Karpas-422 (cell line): ENCODE data around the gene RCOR1. TPM values are rescaled to one million over a fixed set of nuclear protein-coding genes. Genes with fewer than 3 reads are reported as not detected.

Experiments
- DNase-seq: peaks from one replicate; pipeline ENCODE4 v3.0.0-alpha.2; 2015
- H2AFZ ChIP-seq: fragments of 200-600 bp; sonication (generic); 2 replicates; pipeline ENCODE4 v1.6.1; 2014; ENCODE audit warnings: antibody characterized with exemption, low read length, mixed read lengths
- H3K27ac ChIP-seq: fragments of 200-600 bp; sonication (generic); 2 replicates; pipeline ENCODE4 v1.5.1; 2014; ENCODE audit warnings: mild to moderate bottlenecking, low read length, moderate library complexity
- H3K27me3 ChIP-seq: fragments of 200-600 bp; sonication (generic); 2 replicates; pipeline ENCODE4 v1.6.1; 2014; ENCODE audit warnings: low read length, mixed read lengths
- H3K36me3 ChIP-seq: fragments of 200-600 bp; sonication (generic); 2 replicates; pipeline ENCODE4 v1.6.1; 2014; ENCODE audit warnings: low read length, mixed read lengths; ENCODE audit not compliant: insufficient read depth
- H3K4me1 ChIP-seq: fragments of 200-600 bp; sonication (generic); 2 replicates; pipeline ENCODE4 v1.6.1; 2014; ENCODE audit warnings: mild to moderate bottlenecking, low read length, mixed read lengths
- H3K4me2 ChIP-seq: fragments of 200-600 bp; sonication (generic); 2 replicates; pipeline ENCODE4 v1.6.1; 2014; ENCODE audit warnings: low read length, low read depth, mild to moderate bottlenecking; ENCODE audit not compliant: poor library complexity, severe bottlenecking
- H3K4me3 ChIP-seq: fragments of 200-600 bp; sonication (generic); 2 replicates; pipeline ENCODE4 v1.5.1; 2014; ENCODE audit warnings: mild to moderate bottlenecking, antibody characterized with exemption, low read length, mixed read lengths
- H3K79me2 ChIP-seq: fragments of 200-600 bp; sonication (generic); 2 replicates; pipeline ENCODE4 v1.6.1; 2014; ENCODE audit warnings: mild to moderate bottlenecking, low read length, mixed read lengths
- H3K9ac ChIP-seq: fragments of 200-600 bp; sonication (generic); 2 replicates; pipeline ENCODE4 v1.6.0; 2014; ENCODE audit warnings: low read length
- H3K9me2 ChIP-seq: fragments of 200-600 bp; sonication (generic), shearing (Covaris generic); replicated peaks from 2 replicates; pipeline ENCODE4 v1.6.0; 2014; ENCODE audit warnings: mild to moderate bottlenecking, low read length, moderate library complexity; ENCODE audit not compliant: insufficient read depth
- H3K9me3 ChIP-seq: fragments of 300-700, 200-600 bp; sonication (generic); 2 replicates; pipeline ENCODE4 v1.6.1; 2014; ENCODE audit warnings: low read length, mixed read lengths
- H4K20me1 ChIP-seq: fragments of 200-600 bp; sonication (generic); 2 replicates; pipeline ENCODE4 v1.6.1; 2014; ENCODE audit warnings: mild to moderate bottlenecking, antibody characterized with exemption, low read length, low read depth; ENCODE audit not compliant: insufficient read depth
- total RNA-seq: library from RNA; depleted of rRNA; stranded (reverse); fragments of >200 nt; shearing (Covaris generic); gene quantifications from 2 replicates; pipeline ENCODE4 v1.2.3, GENCODE V29; 2014; ENCODE audit warnings: low replicate concordance

Gene RCOR1
- total RNA-seq, 1 experiment from 2014 or later = 46.9 TPM

DNA sequence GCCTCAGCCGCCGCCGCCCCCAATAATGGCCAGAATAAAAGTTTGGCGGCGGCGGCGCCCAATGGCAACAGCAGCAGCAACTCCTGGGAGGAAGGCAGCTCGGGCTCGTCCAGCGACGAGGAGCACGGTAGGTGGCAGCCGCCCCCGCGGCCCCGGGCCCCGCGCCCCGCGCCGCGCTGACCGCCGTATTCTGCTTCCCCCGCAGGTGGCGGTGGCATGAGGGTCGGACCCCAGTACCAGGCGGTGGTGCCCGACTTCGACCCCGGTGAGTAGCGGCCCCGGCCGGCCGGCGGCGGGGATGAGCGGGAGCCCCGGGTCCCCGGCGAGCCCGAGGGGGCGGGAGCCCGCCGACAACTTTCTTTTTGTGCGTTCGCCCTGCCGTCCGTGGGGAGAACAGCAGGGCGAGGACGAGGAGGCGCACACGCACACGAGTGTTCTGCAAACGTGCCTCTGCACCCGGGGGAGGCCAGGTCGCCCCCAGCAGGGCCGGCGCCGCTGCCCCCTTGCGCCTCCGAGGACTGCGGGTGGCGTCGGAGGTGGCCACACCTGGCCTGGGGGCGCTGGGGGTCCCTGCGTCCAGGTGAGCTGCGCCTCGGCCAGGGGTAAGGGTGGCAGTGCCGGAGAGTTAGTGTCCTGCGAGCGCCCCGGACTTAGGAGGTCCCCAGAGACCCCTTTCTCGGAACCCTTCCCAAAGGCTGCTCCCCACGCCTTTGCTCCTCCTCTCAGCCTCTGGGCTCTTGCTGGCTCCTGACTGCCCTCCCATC, 794 bp downstream of the RCOR1 start:
- H3K9me2 ChIP-seq = no peaks in the 10 kb centered on the region
- H3K4me2 ChIP-seq = peak overlapping the region; percentile 71
- H3K4me3 ChIP-seq = peak overlapping the region; percentile 82
- H3K27me3 ChIP-seq = no peaks in the 10 kb centered on the region
- no peaks in the 10 kb centered on the region for H3K9me3 ChIP-seq
- peaks cover 24% of the 10 kb centered on the region for H3K4me1 ChIP-seq
- peak overlapping the region; percentile 82 for H3K9ac ChIP-seq
- H3K27ac ChIP-seq = peak overlapping the region; percentile 65
- H3K79me2 ChIP-seq = peaks cover 54% of the 10 kb centered on the region
- H2AFZ ChIP-seq = no peak overlapping the region
- H3K36me3 ChIP-seq = peaks cover 5% of the 10 kb centered on the region; the same call in 1 of the 2 replicates
- DNase-seq = peak; percentile 76
- H4K20me1 ChIP-seq = peaks cover 17% of the 10 kb centered on the region; the same call in 1 of the 2 replicates

DNA sequence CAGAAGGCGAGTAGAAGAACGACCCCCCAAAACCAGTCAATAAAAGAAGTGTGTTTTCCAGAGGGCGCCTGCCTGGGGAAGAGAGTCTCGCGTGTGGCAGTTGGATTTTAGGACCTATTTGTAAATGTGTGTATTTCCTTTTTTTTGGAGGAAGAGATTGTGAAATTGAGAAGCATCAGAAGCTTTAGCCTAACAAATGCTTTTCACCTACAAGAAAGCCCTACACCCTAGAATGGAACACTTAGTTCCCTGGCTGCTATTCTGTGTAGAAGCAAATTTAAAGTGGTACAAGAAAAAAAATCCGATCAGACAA, 1.3 kb downstream of the RCOR1 start:
- peak overlapping the region; percentile 71 for H3K4me2 ChIP-seq
- peak overlapping the region; percentile 65 for H3K27ac ChIP-seq
- no peak overlapping the region for H2AFZ ChIP-seq
- peak; percentile 67 for DNase-seq
- H3K9me2 ChIP-seq = no peaks in the 10 kb centered on the region
- H3K27me3 ChIP-seq = no peaks in the 10 kb centered on the region
- peak overlapping the region; percentile 82 for H3K9ac ChIP-seq
- H3K36me3 ChIP-seq = peaks cover 8% of the 10 kb centered on the region; the same call in 1 of the 2 replicates
- H3K4me1 ChIP-seq = peaks cover 24% of the 10 kb centered on the region
- no peaks in the 10 kb centered on the region for H3K9me3 ChIP-seq
- H3K4me3 ChIP-seq = peak overlapping the region; percentile 82
- peaks cover 59% of the 10 kb centered on the region for H3K79me2 ChIP-seq
- H4K20me1 ChIP-seq = peaks cover 17% of the 10 kb centered on the region; the same call in 1 of the 2 replicates

DNA sequence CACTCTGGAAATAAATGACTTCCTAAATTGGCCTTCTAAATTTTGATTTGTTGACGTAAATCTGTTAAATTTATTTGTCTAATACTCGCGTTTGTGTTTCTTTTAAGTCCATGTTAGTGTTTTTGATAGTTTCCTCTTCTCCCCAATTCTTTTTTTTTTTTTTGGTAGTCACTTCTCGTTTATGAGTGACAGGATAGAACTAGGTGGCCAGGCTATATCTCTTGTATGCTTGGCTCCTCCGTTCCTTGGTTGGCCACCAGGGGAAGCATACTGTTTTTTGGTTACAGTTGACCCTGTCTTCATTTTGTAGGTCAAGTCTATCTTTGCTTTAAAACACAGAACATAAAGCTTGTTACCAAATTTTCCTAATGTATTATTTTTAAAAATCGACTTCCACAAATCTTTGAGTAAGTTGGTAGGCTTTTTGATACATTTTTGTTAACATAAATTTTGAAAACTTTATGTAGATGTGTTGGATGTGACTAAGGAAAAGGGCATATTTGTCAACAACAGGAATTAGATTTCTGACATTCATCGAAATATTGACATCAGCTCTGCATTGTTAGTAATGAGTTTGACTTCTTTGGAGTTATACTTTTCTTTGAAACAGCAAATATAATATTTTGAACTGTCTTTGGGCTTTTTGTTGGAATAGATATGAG, 2.2 kb downstream of the RCOR1 start:
- Histone ChIP-seq H3K27ac (peak overlapping the region; percentile 65), H3K4me1 (peaks cover 26% of the 10 kb centered on the region)

DNA sequence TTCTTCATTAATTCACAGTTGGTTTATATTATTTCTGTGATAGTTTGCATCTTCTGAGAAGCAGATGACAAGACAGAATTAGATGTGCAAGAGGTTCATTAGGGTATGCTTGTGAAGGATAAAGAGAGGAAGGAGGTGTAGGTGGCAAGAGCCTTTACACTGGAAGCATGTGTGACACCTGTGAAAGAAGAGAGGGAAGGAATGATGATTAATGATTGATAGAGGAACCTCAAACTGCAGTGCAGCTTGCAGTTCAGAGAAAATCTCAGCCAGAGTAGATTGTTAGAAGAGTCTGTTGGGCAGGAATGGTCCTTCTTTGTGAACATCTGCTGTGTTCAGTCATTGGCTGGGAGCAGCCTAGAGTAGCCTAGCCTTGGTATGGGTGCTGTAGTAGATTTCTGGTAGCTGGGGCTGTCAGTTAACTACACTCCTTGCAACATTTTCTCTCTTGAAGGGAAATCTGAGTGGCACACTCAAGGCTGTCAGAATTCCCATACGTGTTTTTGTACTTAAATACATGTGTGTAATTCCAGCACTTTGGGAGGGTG, 9.0 kb downstream of the RCOR1 start:
- H3K9me2 ChIP-seq = no peaks in the 10 kb centered on the region
- H3K27me3 ChIP-seq = no peaks in the 10 kb centered on the region
- no peak overlapping the region for H2AFZ ChIP-seq
- H3K4me2 ChIP-seq = peak overlapping the region; percentile 3
- peaks cover 14% of the 10 kb centered on the region for H3K36me3 ChIP-seq
- no peak overlapping the region for H3K9ac ChIP-seq
- H3K27ac ChIP-seq = 0 out of 2 replicates have a peak overlapping the region, but pooled peaks have one; percentile 20
- H4K20me1 ChIP-seq = peaks cover 12% of the 10 kb centered on the region
- no peak for DNase-seq
- H3K9me3 ChIP-seq = no peaks in the 10 kb centered on the region
- peaks cover 48% of the 10 kb centered on the region for H3K4me1 ChIP-seq
- peaks cover 97% of the 10 kb centered on the region for H3K79me2 ChIP-seq
- H3K4me3 ChIP-seq = no peak overlapping the region

More for the DNA sequence above, 2.2 kb downstream of the RCOR1 start:
- Histone ChIP-seq H4K20me1 (peaks cover 17% of the 10 kb centered on the region; the same call in 1 of the 2 replicates), H3K79me2 (peaks cover 68% of the 10 kb centered on the region), H3K4me3 (peak overlapping the region; percentile 82), H3K9me2 (no peaks in the 10 kb centered on the region), H3K9me3 (no peaks in the 10 kb centered on the region), H3K27me3 (no peaks in the 10 kb centered on the region), H3K9ac (peak overlapping the region; percentile 82), H2AFZ (no peak overlapping the region), H3K4me2 (peak overlapping the region; percentile 71), H3K36me3 (peaks cover 14% of the 10 kb centered on the region)
- DNase-seq = peak; percentile 96

DNA sequence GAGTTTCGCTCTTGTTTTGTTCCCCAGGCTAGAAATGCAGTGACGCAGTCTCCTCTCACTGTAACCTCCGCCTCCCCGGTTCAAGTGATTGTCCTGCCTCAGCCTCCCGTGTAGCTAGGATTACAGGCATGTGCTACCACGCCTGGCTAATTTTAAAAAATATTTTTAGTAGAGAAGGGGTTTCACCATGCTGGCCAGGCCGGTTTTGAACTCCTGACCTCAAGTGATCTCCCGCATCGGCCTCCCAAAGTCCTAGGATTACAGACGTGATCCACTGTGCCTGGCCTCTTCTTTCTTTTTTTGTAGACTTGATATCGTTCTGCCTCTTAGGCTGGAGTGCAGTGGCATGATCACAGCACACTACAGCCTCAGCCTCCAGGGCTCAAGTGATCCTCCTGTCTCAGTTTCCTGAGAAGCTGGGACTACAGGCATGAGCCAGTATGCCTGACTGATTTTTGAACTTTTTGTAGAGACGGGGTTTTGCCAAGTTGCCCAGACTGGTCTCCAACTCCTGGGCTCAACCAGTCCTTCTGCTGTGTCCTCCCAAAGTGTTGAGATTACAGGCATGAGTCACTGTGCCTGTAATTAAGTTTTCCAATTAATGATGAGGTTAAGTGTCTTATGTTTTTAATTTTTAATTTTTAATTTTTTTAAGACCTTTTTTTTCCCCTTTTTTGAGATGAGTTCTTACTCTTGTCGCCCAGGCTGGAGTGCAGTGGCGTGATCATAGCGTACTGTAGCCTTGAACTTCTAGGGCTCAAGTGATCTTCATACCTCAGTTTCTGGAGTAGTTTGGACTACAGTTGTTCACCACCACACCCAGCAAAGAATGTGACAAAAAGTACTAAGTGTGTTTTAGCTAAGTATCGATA, 10.2 kb downstream of the RCOR1 start:
- H3K36me3 ChIP-seq = peaks cover 14% of the 10 kb centered on the region
- no peak overlapping the region; the same call in 1 of the 2 replicates for H3K27ac ChIP-seq
- H3K4me1 ChIP-seq = peaks cover 61% of the 10 kb centered on the region
- no peaks in the 10 kb centered on the region for H3K9me2 ChIP-seq
- no peak overlapping the region for H3K4me2 ChIP-seq
- H3K4me3 ChIP-seq = no peak overlapping the region
- peaks cover 97% of the 10 kb centered on the region for H3K79me2 ChIP-seq
- H3K27me3 ChIP-seq = no peaks in the 10 kb centered on the region
- H4K20me1 ChIP-seq = peaks cover 12% of the 10 kb centered on the region
- no peaks in the 10 kb centered on the region for H3K9me3 ChIP-seq
- DNase-seq = no peak
- no peak overlapping the region for H3K9ac ChIP-seq
- H2AFZ ChIP-seq = no peak overlapping the region

DNA sequence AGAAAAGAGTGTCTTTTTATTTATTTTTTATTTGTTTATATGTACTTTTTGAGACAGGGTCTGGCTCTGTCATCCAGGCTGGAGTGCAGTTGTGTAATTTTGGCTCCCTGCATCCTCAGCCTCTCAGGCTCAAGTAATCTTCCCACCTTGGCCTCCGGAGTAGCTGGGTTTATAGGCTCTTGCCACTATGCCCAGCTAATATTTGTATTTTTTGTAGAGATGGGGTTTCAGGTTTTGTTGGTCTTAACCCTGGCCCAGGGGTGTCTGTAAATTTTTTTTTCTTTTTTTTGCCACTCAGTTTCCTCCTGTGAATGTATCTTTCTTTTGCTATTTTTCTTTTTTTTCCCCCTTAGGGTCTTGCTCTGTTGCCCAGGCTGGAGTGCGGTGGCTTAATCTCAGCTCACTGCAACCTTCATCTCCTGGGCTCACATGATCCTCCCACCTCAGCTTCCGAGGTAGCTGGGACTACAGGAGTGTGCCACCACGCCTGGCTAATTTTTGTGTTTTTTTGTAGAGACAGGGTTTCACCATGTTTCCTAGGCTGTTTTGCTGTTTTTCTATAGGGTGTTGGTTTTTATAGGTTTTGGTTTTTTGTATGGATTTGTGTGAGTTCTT, 11.0 kb downstream of the RCOR1 start:
- H3K9me3 ChIP-seq = no peaks in the 10 kb centered on the region
- peaks cover 67% of the 10 kb centered on the region for H3K4me1 ChIP-seq
- no peak overlapping the region for H3K4me3 ChIP-seq
- H3K9ac ChIP-seq = no peak overlapping the region
- H3K36me3 ChIP-seq = peaks cover 14% of the 10 kb centered on the region
- H4K20me1 ChIP-seq = peaks cover 12% of the 10 kb centered on the region
- H3K9me2 ChIP-seq = no peaks in the 10 kb centered on the region
- no peak for DNase-seq
- no peak overlapping the region for H3K4me2 ChIP-seq
- peak overlapping the region; percentile 8; the same call in 1 of the 2 replicates for H3K27ac ChIP-seq
- no peak overlapping the region for H2AFZ ChIP-seq
- no peaks in the 10 kb centered on the region for H3K27me3 ChIP-seq
- H3K79me2 ChIP-seq = peaks cover 97% of the 10 kb centered on the region

DNA sequence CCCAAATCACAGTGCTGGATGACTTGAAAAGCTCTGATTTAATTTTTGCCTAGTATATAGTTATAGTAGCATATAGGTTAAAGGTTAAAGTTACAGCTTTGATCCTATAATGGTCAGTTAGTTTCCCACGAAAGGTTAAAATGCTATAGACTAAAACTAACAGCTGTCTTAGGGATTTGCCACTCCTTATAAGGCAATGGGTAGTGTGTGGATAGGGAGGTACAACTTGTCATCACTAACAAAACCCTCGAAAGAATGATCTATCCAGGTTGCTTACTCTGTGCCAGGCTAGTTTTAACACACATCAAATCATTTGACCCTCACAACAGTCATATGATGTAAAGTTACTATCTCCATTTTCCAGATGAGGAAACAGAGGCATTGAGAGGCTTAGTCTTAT, 11.7 kb downstream of the RCOR1 start:
- H3K27ac ChIP-seq = 0 out of 2 replicates have a peak overlapping the region, but pooled peaks have one; percentile 8
- no peak overlapping the region for H3K9ac ChIP-seq
- H3K36me3 ChIP-seq = peaks cover 8% of the 10 kb centered on the region
- H3K4me2 ChIP-seq = no peak overlapping the region
- no peak overlapping the region for H3K4me3 ChIP-seq
- H4K20me1 ChIP-seq = peaks cover 12% of the 10 kb centered on the region
- no peaks in the 10 kb centered on the region for H3K9me3 ChIP-seq
- peaks cover 97% of the 10 kb centered on the region for H3K79me2 ChIP-seq
- no peaks in the 10 kb centered on the region for H3K9me2 ChIP-seq
- no peak for DNase-seq
- no peak overlapping the region for H2AFZ ChIP-seq
- peaks cover 67% of the 10 kb centered on the region for H3K4me1 ChIP-seq
- no peaks in the 10 kb centered on the region for H3K27me3 ChIP-seq
